Spleen (tissue), 13 donors: ENCODE data around the gene YEATS2. TPM values are rescaled to one million over a fixed set of nuclear protein-coding genes. Genes with fewer than 3 reads are reported as not detected.

Experiments used
- DNase-seq: peaks from one replicate; pipeline ENCODE4 v3.0.0-alpha.2; 2020
- H3K27ac ChIP-seq, 8 donors: fragments of 200-600 bp; sonication (generic) in 7 of 8; 1 replicate in 4 of 8; 2 replicates in 4 of 8; pipeline versions ENCODE4 v1.5.0 to v1.8.0; 2016 to 2021; ENCODE audit warnings: inconsistent platforms in 4 of 8, mild to moderate bottlenecking in 4 of 8, moderate library complexity in 1 of 8
- H3K27me3 ChIP-seq, 7 donors: fragments of 200-600 bp; sonication (generic) in 6 of 7; replicated peaks in 1 of 7; 1 replicate in 4 of 7; 2 replicates in 3 of 7; pipeline versions ENCODE4 v1.5.0 to v1.8.0; 2016 to 2021; ENCODE audit warnings: inconsistent platforms in 3 of 7, mild to moderate bottlenecking in 1 of 7
- H3K36me3 ChIP-seq, 6 donors: fragments of 200-600 bp; sonication (generic) in 5 of 6; 1 replicate in 4 of 6; 2 replicates in 2 of 6; pipeline versions ENCODE4 v1.5.0 to v1.8.0; 2016 to 2021; ENCODE audit warnings: inconsistent platforms in 2 of 6
- H3K4me1 ChIP-seq, 6 donors: fragments of 200-600 bp; sonication (generic) in 5 of 6; 1 replicate in 3 of 6; 2 replicates in 3 of 6; pipeline versions ENCODE4 v1.5.0 to v1.8.0; 2016 to 2021; ENCODE audit warnings: inconsistent platforms in 3 of 6
- H3K4me3 ChIP-seq, 8 donors: fragments of 200-600 bp; sonication (generic) in 7 of 8; 1 replicate in 4 of 8; 2 replicates in 4 of 8; pipeline versions ENCODE4 v1.5.0 to v1.8.0; 2016 to 2021; ENCODE audit warnings: inconsistent platforms in 4 of 8, mild to moderate bottlenecking in 4 of 8, moderate library complexity in 2 of 8
- H3K9me3 ChIP-seq, 8 donors: fragments of 200-600 bp; sonication (generic) in 7 of 8; 1 replicate in 4 of 8; 2 replicates in 4 of 8; pipeline versions ENCODE4 v1.5.0 to v1.8.0; 2016 to 2021; ENCODE audit warnings: inconsistent platforms in 4 of 8
- POLR2A ChIP-seq, 3 donors: fragments of 450-650 bp; IDR thresholded peaks; one replicate each; pipeline ENCODE4 v1.5.1; 2017; ENCODE audit warnings: antibody characterized with exemption in 3 of 3, mild to moderate bottlenecking in 1 of 3
- POLR2AphosphoS5 ChIP-seq, 3 donors: sonication (generic); formaldehyde crosslinking; IDR thresholded peaks; one replicate each; pipeline ENCODE4 v1.5.1; 2017; ENCODE audit warnings: antibody characterized with exemption in 3 of 3
- WGBS, 5 donors: extraction: QIAGEN DNeasy Blood & Tissue Kit in 3 of 5; methylation state at CpG; one replicate each; pipeline versions ENCODE4 v1.1.5 to v1.1.7; 2013 to 2018; 5-methylcytosine and 5-hydroxymethylcytosine counted together
- intact Hi-C: fragments of 100-400 bp; cut with DNase I; formaldehyde crosslinking; loops from one replicate; pipeline ENCODE4 v1.15.0; 2023; ENCODE audit warnings: low total_unique reads
- long read RNA-seq, 2 donors: transcript quantifications; one replicate each; lab custom pipeline, GENCODE V29; 2026
- polyA plus RNA-seq, 3 donors: library from polyadenylated mRNA; stranded (reverse); fragments of 200-250 nt; gene quantifications; one replicate each; pipeline ENCODE4 v1.2.1, GENCODE V29; 2013
- total RNA-seq, 7 donors: library from RNA; depleted of rRNA in 3 of 7; stranded (reverse); fragments of >200 nt in 3 of 7; fragmentation: NEBNext Ultra II Directional in 4 of 7; extraction: Animal tissue kit (Norgen Biotek cat#: 25700) in 4 of 7; gene quantifications; one replicate each; pipeline versions ENCODE4 v1.1.0 to v1.2.1, GENCODE V29; 2016 to 2021
- TF ChIP-seq, protein P1 (sequence below), 11 experiments: fragments of 200-600 bp in 7 of 11; fragments of 450-650 bp in 4 of 11; sonication (generic) in 4 of 11; IDR thresholded peaks in 8 of 11; conservative IDR thresholded peaks in 3 of 11; 1 replicate in 7 of 11; 2 replicates in 4 of 11; pipeline versions ENCODE4 v1.4.0 to v1.8.0; 2016 to 2021; ENCODE audit warnings: antibody characterized with exemption in 11 of 11, inconsistent platforms in 4 of 11, mild to moderate bottlenecking in 1 of 11
- donor health status: healthy with polysubstance abuse.
- donor health status: DM: no; HTN: no; CAD: no; lungs with moderate emphysema.
- donor health status: DM: no; HTN: no; CAD: no.
- donor health status: Bipolar disorder and iron deficiency.
- donor health status: healthy.
- donor health status: DM: no; HTN: no; CAD: no.
- donor health status: DM: yes; HTN: yes; CAD: no.

The YEATS2 gene
- total RNA-seq (10 to 100 TPM; 20.7 to 33.5 (median 28.7) TPM), polyA plus RNA-seq (1 to 10 TPM; 4.6 to 8.6 (median 5.2) TPM)
- long read RNA-seq, donor 1, partial matches to known transcripts, result 0 of 1 reads
- long read RNA-seq, donor 1, other reads (novel, unspliced or antisense), result 0 of 1 reads
- long read RNA-seq, donor 2, result 0 reads

DNA sequence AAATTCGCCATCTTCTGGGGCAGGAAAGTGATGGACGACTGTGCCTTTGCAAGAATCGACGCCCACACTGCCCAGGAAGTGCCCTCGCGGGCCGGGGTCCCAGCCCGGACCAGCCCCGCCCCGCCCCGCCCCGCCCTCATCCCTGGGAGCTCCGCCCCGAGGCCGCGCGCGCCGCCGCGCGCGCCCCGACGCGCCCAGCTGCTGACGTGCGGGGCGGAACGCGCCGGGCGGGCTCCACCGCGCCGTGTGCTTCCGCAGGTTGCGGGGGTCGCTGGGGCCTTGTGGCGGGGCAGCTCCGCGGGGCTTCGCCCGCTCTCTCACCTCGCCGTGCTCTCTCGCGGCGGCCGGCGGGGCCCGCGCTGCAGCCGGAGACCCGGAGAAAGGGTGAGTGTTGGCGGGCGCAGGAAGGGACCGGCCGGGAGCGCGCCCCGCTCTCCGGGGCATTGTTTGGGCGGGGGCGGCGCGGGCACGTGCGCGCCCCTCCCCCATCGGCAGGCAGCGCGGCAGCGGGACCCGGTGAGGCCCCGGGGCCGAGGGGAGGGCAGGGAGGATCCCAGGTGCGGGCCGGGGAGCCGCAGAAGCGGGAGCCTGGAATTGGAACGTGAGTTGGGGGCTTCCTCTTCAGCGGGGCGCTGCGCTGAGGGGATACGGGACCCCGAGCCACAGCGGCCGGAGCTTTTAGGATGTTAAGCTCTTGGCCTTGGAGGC lies at the start of gene YEATS2:
Gene YEATS2 (plus strand): TSS at position 188 of the 708 bp plus-strand sequence. CDS start 17,366 bp downstream, outside the sequence.
- 0 to 1% (median 1%) methylated on average over 17 to 89 of the region's 89 CpGs for WGBS, 5 donors
- peaks cover 0 to 14% (median 0%) of the 10 kb centered on the region in 6 donors for H3K36me3 ChIP-seq
- no peaks in the 10 kb centered on the region for H3K27me3 ChIP-seq
- peaks cover 12 to 47% (median 27%) of the 10 kb centered on the region in 6 donors for H3K4me1 ChIP-seq
- TF ChIP-seq POLR2AphosphoS5 (IDR thresholded peaks at IDR 0.05) (peak; percentile 71 to 82 (median 81)), POLR2A (IDR thresholded peaks at IDR 0.05) (no peak)
- TF ChIP-seq, protein P1, sequence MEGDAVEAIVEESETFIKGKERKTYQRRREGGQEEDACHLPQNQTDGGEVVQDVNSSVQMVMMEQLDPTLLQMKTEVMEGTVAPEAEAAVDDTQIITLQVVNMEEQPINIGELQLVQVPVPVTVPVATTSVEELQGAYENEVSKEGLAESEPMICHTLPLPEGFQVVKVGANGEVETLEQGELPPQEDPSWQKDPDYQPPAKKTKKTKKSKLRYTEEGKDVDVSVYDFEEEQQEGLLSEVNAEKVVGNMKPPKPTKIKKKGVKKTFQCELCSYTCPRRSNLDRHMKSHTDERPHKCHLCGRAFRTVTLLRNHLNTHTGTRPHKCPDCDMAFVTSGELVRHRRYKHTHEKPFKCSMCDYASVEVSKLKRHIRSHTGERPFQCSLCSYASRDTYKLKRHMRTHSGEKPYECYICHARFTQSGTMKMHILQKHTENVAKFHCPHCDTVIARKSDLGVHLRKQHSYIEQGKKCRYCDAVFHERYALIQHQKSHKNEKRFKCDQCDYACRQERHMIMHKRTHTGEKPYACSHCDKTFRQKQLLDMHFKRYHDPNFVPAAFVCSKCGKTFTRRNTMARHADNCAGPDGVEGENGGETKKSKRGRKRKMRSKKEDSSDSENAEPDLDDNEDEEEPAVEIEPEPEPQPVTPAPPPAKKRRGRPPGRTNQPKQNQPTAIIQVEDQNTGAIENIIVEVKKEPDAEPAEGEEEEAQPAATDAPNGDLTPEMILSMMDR (IDR thresholded peaks at IDR 0.05 in 8 of 11, conservative IDR thresholded peaks at IDR 0.05 in 3 of 11), result no peak
- peak; percentile 90 for DNase-seq
- peak within 1 kb of the TSS; percentile 86 to 99 (median 95) for H3K4me3 ChIP-seq
- intact Hi-C loops, result no loop called here
- H3K9me3 ChIP-seq, result no peaks in the 10 kb centered on the region
- peak within 1 kb of the TSS; percentile 86 to 97 (median 93) for H3K27ac ChIP-seq

DNA sequence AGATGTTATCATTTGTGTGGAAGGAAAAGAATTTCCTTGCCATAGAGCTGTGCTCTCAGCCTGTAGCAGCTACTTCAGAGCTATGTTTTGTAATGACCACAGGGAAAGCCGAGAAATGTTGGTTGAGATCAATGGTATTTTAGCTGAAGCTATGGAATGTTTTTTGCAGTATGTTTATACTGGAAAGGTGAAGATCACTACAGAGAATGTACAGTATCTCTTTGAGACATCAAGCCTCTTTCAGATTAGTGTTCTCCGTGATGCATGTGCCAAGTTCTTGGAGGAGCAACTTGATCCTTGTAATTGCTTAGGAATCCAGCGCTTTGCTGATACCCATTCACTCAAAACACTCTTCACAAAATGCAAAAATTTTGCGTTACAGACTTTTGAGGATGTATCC lies 47.0 kb upstream of the YEATS2 start:
- TF ChIP-seq POLR2A (IDR thresholded peaks at IDR 0.05), result no peak
- no peak for TF ChIP-seq POLR2AphosphoS5 (IDR thresholded peaks at IDR 0.05)
- TF ChIP-seq, protein P1 (IDR thresholded peaks at IDR 0.05 in 8 of 11, conservative IDR thresholded peaks at IDR 0.05 in 3 of 11), result no peak
- intact Hi-C loops, result no loop called here
- Histone ChIP-seq H3K9me3 (peaks cover 13 to 71% (median 58%) of the 10 kb centered on the region in 8 donors), H3K36me3 (peaks cover 8 to 100% (median 60%) of the 10 kb centered on the region in 6 donors), H3K4me3 (no peak overlapping the region), H3K27ac (no peak overlapping the region), H3K27me3 (no peaks in the 10 kb centered on the region), H3K4me1 (no peaks in the 10 kb centered on the region)
- 95 to 99% (median 98%) methylated on average over 4 of the region's 4 CpGs for WGBS, 5 donors
- no peak for DNase-seq

DNA sequence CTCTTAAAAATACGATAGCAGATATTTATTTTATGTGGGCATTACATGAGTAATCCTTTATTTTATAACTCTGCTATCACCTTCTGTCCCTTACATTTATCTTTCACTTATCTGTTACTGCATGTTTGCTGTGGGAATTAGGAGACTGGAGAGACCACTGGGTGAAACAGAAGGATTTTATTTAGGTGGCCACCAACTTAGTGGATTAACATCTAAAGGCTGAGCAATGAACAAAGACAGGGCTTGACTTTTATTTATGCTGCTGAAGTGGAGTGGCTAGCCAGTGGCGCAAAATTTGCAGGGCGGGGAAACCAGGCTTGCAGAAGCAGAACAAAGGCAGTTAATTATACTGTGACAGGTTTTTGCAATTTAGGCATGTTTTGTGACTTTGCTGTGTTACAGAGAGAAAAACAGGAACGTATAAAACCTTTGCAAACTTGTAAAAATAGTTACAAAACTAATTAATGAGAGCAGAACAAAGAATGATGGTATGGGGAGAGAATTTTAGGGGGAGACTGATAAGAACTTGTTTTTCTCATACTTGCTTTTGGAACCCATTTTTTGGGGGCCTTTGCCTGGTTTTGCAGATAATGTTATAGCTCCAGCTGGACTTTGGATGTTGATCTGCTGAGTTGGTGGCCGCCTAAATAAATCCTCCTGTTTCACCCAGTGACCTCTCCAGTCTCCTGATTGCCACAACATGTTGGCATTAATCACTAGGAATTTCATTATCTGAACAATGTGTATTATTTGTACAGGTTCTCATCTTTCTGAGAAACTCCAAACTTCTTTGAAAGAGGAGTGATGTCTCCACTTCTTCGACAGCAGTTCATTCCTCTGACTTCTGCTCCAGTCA lies 44.2 kb upstream of the YEATS2 start:
- peaks cover 8 to 100% (median 56%) of the 10 kb centered on the region in 6 donors for H3K36me3 ChIP-seq
- H3K27me3 ChIP-seq, result no peaks in the 10 kb centered on the region
- DNase-seq, result no peak
- intact Hi-C loops, result no loop called here
- 78 to 98% (median 87%) methylated on average over 6 of the region's 6 CpGs for WGBS, 5 donors
- peaks cover 0 to 4% (median 0%) of the 10 kb centered on the region in 6 donors for H3K4me1 ChIP-seq
- no peak overlapping the region for H3K4me3 ChIP-seq
- no peak overlapping the region for H3K27ac ChIP-seq
- peaks cover 13 to 87% (median 68%) of the 10 kb centered on the region in 8 donors for H3K9me3 ChIP-seq
- TF ChIP-seq, protein P1 (IDR thresholded peaks at IDR 0.05 in 8 of 11, conservative IDR thresholded peaks at IDR 0.05 in 3 of 11), result no peak
- TF ChIP-seq POLR2A (IDR thresholded peaks at IDR 0.05), result no peak
- TF ChIP-seq POLR2AphosphoS5 (IDR thresholded peaks at IDR 0.05), result no peak
